Activated CD4-positive, alpha-beta T cell treated with anti-CD3 and anti-CD28 coated beads, Interleukin-2, amount 10 ng/mL, durations not matched to agents 24 days and 14 days (primary cell): Measurements from ENCODE around the gene YPEL3. TPM values are rescaled to one million over a fixed set of nuclear protein-coding genes. Genes with fewer than 3 reads are reported as not detected.
A peak's percentile ranks its signal among the peaks of the same experiment; 100 is the strongest.

ENCODE experiments used
- DNase-seq: peaks from one replicate; pipeline ENCODE4 v3.0.0; 2022
- H3K27ac Mint-ChIP-seq: one replicate; pipeline ENCODE4 v1.8.0; 2022; ENCODE audit warnings: mild to moderate bottlenecking, mixed read lengths
- H3K27me3 Mint-ChIP-seq: one replicate; pipeline ENCODE4 v1.8.0; 2022; ENCODE audit warnings: mixed read lengths
- H3K36me3 Mint-ChIP-seq: one replicate; pipeline ENCODE4 v1.8.0; 2022; ENCODE audit warnings: low read depth, mild to moderate bottlenecking, mixed read lengths
- H3K4me1 Mint-ChIP-seq: one replicate; pipeline ENCODE4 v1.8.0; 2021; ENCODE audit warnings: mixed read lengths
- H3K4me3 Mint-ChIP-seq: one replicate; pipeline ENCODE4 v1.8.0; 2022; ENCODE audit warnings: mild to moderate bottlenecking, moderate library complexity, mixed read lengths
- H3K9me3 Mint-ChIP-seq: one replicate; pipeline ENCODE4 v1.8.0; 2021; ENCODE audit warnings: mixed read lengths
- intact Hi-C: fragments of 100-400 bp; cut with micrococcal nuclease; formaldehyde crosslinking; loops from one replicate; pipeline ENCODE4 v1.15.1; 2023
- total RNA-seq: library from RNA; stranded (reverse); gene quantifications from 2 replicates; pipeline ENCODE4 v1.2.3, GENCODE V29; 2022

The YPEL3 gene
- total RNA-seq, 1 donor from 2014 or later: 11.9 TPM

- intact Hi-C loops: no loop called here
- Mint-ChIP-seq H3K27ac (peak overlapping the region; percentile 78), H3K36me3 (peaks cover 27% of the 10 kb centered on the region), H3K27me3 (no peaks in the 10 kb centered on the region), H3K9me3 (no peaks in the 10 kb centered on the region), H3K4me1 (peaks cover 39% of the 10 kb centered on the region), H3K4me3 (peak overlapping the region; percentile 54)
- DNase-seq: peak; percentile 61
Measured at GRCh38 chr16:30090610-30091331, 5.2 kb downstream of the YPEL3 start.

DNA sequence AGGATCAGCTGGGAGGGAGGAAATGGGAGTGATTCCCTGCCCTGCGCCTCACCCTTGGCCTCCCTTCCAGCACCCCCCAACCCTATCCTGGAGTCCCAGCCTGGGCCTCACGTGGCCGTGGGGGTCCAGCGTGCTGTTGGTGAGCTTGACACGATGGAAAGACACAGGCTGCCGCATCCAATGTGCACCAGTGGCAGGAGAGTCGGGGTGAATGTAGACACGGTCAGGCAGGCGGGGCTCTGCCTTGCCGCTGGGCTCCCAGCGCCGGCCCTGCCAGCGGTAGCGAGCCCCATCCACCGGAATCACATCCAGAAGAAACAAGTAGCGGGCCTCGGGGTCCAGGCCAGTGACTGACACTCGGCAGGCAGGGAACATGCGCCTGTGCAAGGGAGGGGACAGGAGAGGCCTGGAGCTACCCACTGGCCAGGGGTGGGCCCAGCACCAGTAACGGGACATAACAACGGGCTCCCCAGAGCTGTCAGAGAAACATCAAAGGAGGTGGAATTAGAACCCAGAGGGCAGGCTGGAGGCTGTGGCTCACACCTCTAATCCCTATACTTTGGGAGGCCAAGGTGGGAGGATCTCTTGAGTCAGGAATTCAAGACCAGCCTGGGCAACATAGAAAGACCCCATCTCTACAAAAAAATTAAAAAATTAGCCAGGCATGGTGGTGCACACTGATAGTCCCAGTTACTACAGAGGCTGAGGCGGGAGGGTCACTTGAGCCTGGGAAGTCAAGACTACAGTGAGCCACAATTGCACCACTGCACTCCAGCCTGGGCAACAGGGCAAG lies 7.0 kb downstream of the YPEL3 start:
- DNase-seq: no peak
- H3K9me3 Mint-ChIP-seq: no peaks in the 10 kb centered on the region
- H3K4me3 Mint-ChIP-seq: peak overlapping the region; percentile 54
- H3K36me3 Mint-ChIP-seq: peaks cover 27% of the 10 kb centered on the region
- H3K4me1 Mint-ChIP-seq: peaks cover 25% of the 10 kb centered on the region
- H3K27ac Mint-ChIP-seq: peak overlapping the region; percentile 78
- intact Hi-C loops: no loop called here
- no peaks in the 10 kb centered on the region for H3K27me3 Mint-ChIP-seq

GRCh38 chr16:30088237-30088831 lies 7.7 kb downstream of the YPEL3 start:
- intact Hi-C loops: no loop called here
- H3K9me3 Mint-ChIP-seq: no peaks in the 10 kb centered on the region
- H3K4me3 Mint-ChIP-seq: no peak overlapping the region
- peaks cover 23% of the 10 kb centered on the region for H3K4me1 Mint-ChIP-seq
- H3K27ac Mint-ChIP-seq: no peak overlapping the region
- no peaks in the 10 kb centered on the region for H3K27me3 Mint-ChIP-seq
- no peak for DNase-seq
- H3K36me3 Mint-ChIP-seq: peaks cover 30% of the 10 kb centered on the region

DNA sequence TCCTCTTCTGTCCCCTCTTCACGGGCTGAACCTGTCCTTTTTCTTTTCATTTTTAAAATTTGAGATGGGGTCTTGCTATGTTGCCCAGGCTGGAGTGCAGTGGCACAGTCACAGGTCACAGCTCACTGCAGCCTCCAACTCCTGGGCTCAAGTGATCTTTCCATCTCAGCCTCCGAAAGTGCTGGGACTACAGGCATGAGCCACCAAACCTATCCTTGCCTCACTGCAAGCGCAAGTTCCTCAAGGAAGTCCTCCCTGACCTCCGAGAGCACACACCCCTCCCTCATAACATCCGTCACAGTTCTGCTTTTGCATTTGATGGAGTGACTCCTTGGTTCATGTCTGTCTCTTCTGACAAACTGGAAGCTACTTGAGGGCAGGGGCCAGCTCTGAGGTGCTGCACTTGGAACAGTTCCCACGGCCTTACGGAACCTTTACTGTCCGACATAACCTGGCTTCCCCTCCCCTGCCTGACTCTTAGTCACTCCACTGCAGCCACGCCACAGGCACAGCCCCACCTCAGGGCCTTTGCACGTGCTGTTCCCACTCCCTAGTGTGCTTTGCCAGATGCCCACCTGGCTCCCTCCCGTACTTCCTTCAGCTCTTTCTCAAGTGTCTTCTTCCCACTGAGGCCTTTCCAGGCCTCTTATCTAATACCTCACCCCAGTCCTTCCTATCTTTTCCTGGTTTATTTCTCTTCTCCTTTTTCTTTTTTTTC lies 8.7 kb downstream of the YPEL3 start:
- H3K27me3 Mint-ChIP-seq: no peaks in the 10 kb centered on the region
- DNase-seq: no peak
- H3K36me3 Mint-ChIP-seq: peaks cover 36% of the 10 kb centered on the region
- intact Hi-C loops: no loop called here
- no peak overlapping the region for H3K4me3 Mint-ChIP-seq
- H3K27ac Mint-ChIP-seq: peak overlapping the region; percentile 40
- no peaks in the 10 kb centered on the region for H3K9me3 Mint-ChIP-seq
- H3K4me1 Mint-ChIP-seq: peaks cover 19% of the 10 kb centered on the region

- Mint-ChIP-seq H3K4me3 (no peak overlapping the region), H3K27ac (no peak overlapping the region), H3K36me3 (peaks cover 42% of the 10 kb centered on the region), H3K4me1 (peaks cover 15% of the 10 kb centered on the region), H3K27me3 (no peaks in the 10 kb centered on the region), H3K9me3 (no peaks in the 10 kb centered on the region)
- intact Hi-C loops: no loop called here
- no peak for DNase-seq
Measured at GRCh38 chr16:30086291-30087140, 9.5 kb downstream of the YPEL3 start.

DNA sequence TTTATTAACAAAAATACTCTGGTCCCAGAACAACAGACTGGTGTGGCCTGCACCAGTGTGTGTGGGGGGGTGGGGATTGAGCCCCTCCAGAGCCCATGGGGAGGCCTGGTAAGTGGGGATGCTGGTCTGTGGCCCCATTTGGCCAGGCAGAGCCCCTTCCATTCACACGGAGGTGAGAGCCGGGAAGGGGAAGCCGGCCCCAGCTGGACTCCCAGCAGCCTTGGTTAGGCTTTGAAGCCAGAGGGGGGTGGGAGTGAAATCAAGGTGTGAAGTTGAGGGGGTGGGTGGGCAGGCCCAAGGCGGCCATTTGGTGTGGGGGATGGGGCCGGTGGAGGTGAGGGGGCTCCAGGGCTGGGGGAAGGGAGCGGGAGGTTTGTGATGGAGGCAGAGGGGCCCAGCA lies 10.2 kb downstream of the YPEL3 start:
- DNase-seq: no peak
- H3K27me3 Mint-ChIP-seq: no peaks in the 10 kb centered on the region
- no peaks in the 10 kb centered on the region for H3K9me3 Mint-ChIP-seq
- H3K36me3 Mint-ChIP-seq: peaks cover 46% of the 10 kb centered on the region
- H3K4me1 Mint-ChIP-seq: peaks cover 15% of the 10 kb centered on the region
- H3K27ac Mint-ChIP-seq: no peak overlapping the region
- intact Hi-C loops: no loop called here
- H3K4me3 Mint-ChIP-seq: no peak overlapping the region

GRCh38 chr16:30085247-30085646 lies 10.8 kb downstream of the YPEL3 start:
- intact Hi-C loops: no loop called here

DNA sequence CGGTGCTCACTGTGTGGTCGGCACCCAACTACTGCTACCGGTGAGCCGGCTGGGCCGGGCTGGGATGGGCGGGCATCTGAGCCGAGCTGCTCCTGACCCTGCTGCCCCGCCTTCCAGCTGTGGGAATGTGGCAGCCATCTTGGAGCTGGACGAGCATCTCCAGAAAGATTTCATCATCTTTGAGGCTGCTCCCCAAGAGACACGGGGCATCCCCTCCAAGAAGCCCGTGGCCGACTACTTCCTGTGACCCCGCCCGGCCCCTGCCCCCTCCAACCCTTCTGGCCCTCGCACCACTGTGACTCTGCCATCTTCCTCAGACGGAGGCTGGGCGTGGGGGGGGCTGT lies 11.2 kb downstream of the YPEL3 start:
- Mint-ChIP-seq H3K9me3 (no peaks in the 10 kb centered on the region), H3K4me3 (no peak overlapping the region), H3K27me3 (no peaks in the 10 kb centered on the region), H3K4me1 (peaks cover 6% of the 10 kb centered on the region), H3K36me3 (peaks cover 49% of the 10 kb centered on the region), H3K27ac (no peak overlapping the region)
- intact Hi-C loops: no loop called here
- no peak for DNase-seq

More at GRCh38 chr16:30085247-30085646, 10.8 kb downstream of the YPEL3 start:
- Mint-ChIP-seq H3K4me1 (peaks cover 10% of the 10 kb centered on the region), H3K27me3 (no peaks in the 10 kb centered on the region), H3K4me3 (no peak overlapping the region), H3K36me3 (peaks cover 48% of the 10 kb centered on the region), H3K9me3 (no peaks in the 10 kb centered on the region), H3K27ac (no peak overlapping the region)
- no peak for DNase-seq

GRCh38 chr16:30084096-30084815 lies 11.8 kb downstream of the YPEL3 start:
- peaks cover 2% of the 10 kb centered on the region for H3K4me1 Mint-ChIP-seq
- H3K27me3 Mint-ChIP-seq: no peaks in the 10 kb centered on the region
- peaks cover 55% of the 10 kb centered on the region for H3K36me3 Mint-ChIP-seq
- no peaks in the 10 kb centered on the region for H3K9me3 Mint-ChIP-seq
- no peak overlapping the region for H3K27ac Mint-ChIP-seq
- intact Hi-C loops: no loop called here
- no peak overlapping the region for H3K4me3 Mint-ChIP-seq
- DNase-seq: no peak

GRCh38 chr16:30083216-30084055 lies 12.6 kb downstream of the YPEL3 start:
- H3K4me3 Mint-ChIP-seq: no peak overlapping the region
- peaks cover 60% of the 10 kb centered on the region for H3K36me3 Mint-ChIP-seq
- no peaks in the 10 kb centered on the region for H3K27me3 Mint-ChIP-seq
- no peak overlapping the region for H3K27ac Mint-ChIP-seq
- H3K4me1 Mint-ChIP-seq: peaks cover 2% of the 10 kb centered on the region
- H3K9me3 Mint-ChIP-seq: no peaks in the 10 kb centered on the region
- DNase-seq: no peak
- intact Hi-C loops: no loop called here

DNA sequence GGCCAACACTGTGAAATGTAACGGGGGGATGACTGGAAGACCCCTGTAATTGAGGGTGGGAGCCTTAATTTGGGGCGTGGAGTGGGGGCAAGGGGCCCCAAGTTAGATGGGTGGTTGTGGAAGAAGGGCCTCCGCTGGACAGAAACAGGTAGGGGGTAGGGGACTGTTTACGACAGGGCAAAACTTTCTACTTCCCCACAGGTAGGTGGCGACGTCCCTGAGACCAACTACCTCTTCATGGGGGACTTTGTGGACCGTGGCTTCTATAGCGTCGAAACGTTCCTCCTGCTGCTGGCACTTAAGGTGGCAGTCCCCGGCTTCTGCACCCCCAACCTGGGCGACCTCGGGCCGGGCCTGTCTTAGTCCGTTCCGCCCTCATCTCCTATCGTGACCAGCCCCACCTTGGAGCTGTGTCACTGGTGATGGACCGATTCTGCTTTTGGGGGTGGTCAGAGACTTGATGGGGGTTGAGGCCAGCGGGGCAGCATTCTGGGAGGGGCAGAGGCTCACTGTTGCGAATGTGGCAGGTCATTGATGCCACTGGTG lies 13.4 kb downstream of the YPEL3 start:
- Mint-ChIP-seq H3K4me1 (peaks cover 8% of the 10 kb centered on the region), H3K9me3 (no peaks in the 10 kb centered on the region), H3K36me3 (peaks cover 65% of the 10 kb centered on the region), H3K27me3 (no peaks in the 10 kb centered on the region), H3K4me3 (no peak overlapping the region), H3K27ac (no peak overlapping the region)
- no peak for DNase-seq
- intact Hi-C loops: no loop called here

- H3K9me3 Mint-ChIP-seq: no peaks in the 10 kb centered on the region
- H3K4me3 Mint-ChIP-seq: no peak overlapping the region
- peaks cover 65% of the 10 kb centered on the region for H3K36me3 Mint-ChIP-seq
- no peaks in the 10 kb centered on the region for H3K27me3 Mint-ChIP-seq
- intact Hi-C loops: no loop called here
- H3K27ac Mint-ChIP-seq: no peak overlapping the region
- DNase-seq: no peak
- H3K4me1 Mint-ChIP-seq: peaks cover 26% of the 10 kb centered on the region
Measured at GRCh38 chr16:30079480-30079879, 16.5 kb downstream of the YPEL3 start.
